ENCODE data around the gene CALR.

CALR gene

GRCh38 chr19:12896460-12896859 lies 41.9 kb upstream of the CALR start:
- TF ChIP-seq CTCF (IDR thresholded peaks at IDR 0.05) = no peak
- no peaks in the 10 kb centered on the region for H3K27me3 ChIP-seq
- H3K9me3 ChIP-seq = no peaks in the 10 kb centered on the region
- intact Hi-C loops (cut with DNase I; ENCODE audit: low total_unique reads) = no loop called here
- no peak for DNase-seq
- peaks cover 0 to 15% (median 13%) of the 10 kb centered on the region in 4 donors for H3K4me1 ChIP-seq
- H3K27ac ChIP-seq = no peak overlapping the region
- peaks cover 24 to 70% (median 49%) of the 10 kb centered on the region in 3 donors for H3K36me3 ChIP-seq
- H3K4me3 ChIP-seq = no peak overlapping the region

GRCh38 chr19:12899891-12900518 lies 38.4 kb upstream of the CALR start:
- no peaks in the 10 kb centered on the region for H3K4me1 ChIP-seq
- no peaks in the 10 kb centered on the region for H3K9me3 ChIP-seq
- TF ChIP-seq CTCF (IDR thresholded peaks at IDR 0.05) = no peak
- no peak overlapping the region for H3K4me3 ChIP-seq
- intact Hi-C loops (cut with DNase I; ENCODE audit: low total_unique reads) = no loop called here
- H3K27me3 ChIP-seq = no peaks in the 10 kb centered on the region
- H3K36me3 ChIP-seq = peaks cover 20 to 52% (median 32%) of the 10 kb centered on the region in 3 donors
- DNase-seq = no peak
- no peak overlapping the region for H3K27ac ChIP-seq

DNA sequence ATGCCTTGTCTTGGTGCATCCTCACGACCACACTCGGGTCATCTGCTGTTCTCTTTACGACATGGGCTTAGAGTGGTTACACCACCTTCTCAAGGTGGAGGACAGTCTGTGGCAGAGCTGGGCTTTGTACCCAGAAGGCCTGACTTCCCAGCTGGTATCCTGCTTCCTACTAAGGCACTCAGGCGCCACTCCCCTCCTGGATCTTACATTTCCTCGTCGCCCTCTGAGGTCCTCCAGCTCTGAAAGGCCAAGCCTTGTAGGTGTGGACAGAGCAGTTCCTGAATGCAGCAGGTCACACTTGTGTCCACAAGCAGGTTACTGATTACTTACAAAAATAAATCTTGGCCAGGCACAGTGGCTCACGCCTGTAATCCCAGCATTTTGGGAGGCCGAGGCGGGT lies 31.2 kb upstream of the CALR start:
- H3K27me3 ChIP-seq = no peaks in the 10 kb centered on the region
- intact Hi-C loops (cut with DNase I; ENCODE audit: low total_unique reads) = no loop called here
- peaks cover 0 to 3% (median 1%) of the 10 kb centered on the region in 4 donors for H3K4me1 ChIP-seq
- no peak overlapping the region for H3K27ac ChIP-seq
- TF ChIP-seq CTCF (IDR thresholded peaks at IDR 0.05) = no peak
- no peaks in the 10 kb centered on the region for H3K36me3 ChIP-seq
- no peak overlapping the region for H3K4me3 ChIP-seq
- no peak for DNase-seq
- H3K9me3 ChIP-seq = no peaks in the 10 kb centered on the region

GRCh38 chr19:12912571-12912970 lies 25.8 kb upstream of the CALR start:
- H3K27ac ChIP-seq = peak overlapping the region; percentile 73 to 76
- peak overlapping the region; percentile 11 to 26 for H3K4me3 ChIP-seq
- no peak for TF ChIP-seq CTCF (IDR thresholded peaks at IDR 0.05)
- no peak for DNase-seq
- H3K9me3 ChIP-seq = no peaks in the 10 kb centered on the region
- intact Hi-C loops (cut with DNase I; ENCODE audit: low total_unique reads) = no loop called here
- H3K4me1 ChIP-seq = peaks cover 0 to 18% (median 12%) of the 10 kb centered on the region in 4 donors
- H3K36me3 ChIP-seq = no peaks in the 10 kb centered on the region
- H3K27me3 ChIP-seq = no peaks in the 10 kb centered on the region

DNA sequence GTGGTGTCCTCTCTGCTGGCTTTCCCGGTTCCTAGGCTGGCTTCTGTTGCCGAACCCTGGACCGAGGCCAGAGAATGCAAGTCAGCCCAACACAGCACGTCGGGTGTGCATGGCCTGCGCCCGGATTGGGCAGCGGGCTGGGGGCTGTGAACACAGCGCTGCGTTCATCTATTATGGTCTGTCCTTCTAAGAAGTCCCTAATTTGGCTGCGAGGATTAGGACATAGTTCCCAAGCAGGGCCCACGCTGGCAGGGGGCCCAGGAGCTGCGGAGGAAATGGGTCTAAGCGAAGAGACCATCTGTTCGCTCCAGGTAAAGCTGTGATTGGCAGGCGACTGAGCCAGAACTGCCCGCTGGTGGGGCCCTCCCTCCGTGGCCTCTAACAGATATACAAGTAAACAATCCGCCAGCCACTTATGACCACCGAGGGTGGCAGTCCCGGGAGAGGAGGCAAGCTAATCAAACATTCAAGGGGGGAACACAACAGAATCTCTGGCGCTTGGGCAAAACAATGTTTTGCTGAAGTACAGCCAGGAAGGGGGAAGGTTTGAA lies 25.3 kb upstream of the CALR start:
- H3K27me3 ChIP-seq = no peaks in the 10 kb centered on the region
- H3K4me1 ChIP-seq = peaks cover 0 to 18% (median 12%) of the 10 kb centered on the region in 4 donors
- intact Hi-C loops (cut with DNase I; ENCODE audit: low total_unique reads) = no loop called here
- H3K27ac ChIP-seq = peak overlapping the region; percentile 73 to 76
- peak; percentile 65 to 93 for DNase-seq
- no peak for TF ChIP-seq CTCF (IDR thresholded peaks at IDR 0.05)
- no peaks in the 10 kb centered on the region for H3K9me3 ChIP-seq
- H3K36me3 ChIP-seq = no peaks in the 10 kb centered on the region
- H3K4me3 ChIP-seq = peak overlapping the region; percentile 11 to 26

All from tibial artery (tissue), 4 donors.